OCI-LY7 (cell line): ENCODE results near the gene OMG.
"Not testable (repeated sequence)": the region's sequence is repeated elsewhere in the genome, so short reads cannot be mapped to it uniquely, and the experiment has no call there.

Source experiments
- CTCF ChIP-seq: fragments of 200-600 bp; sonication (generic); conservative IDR thresholded peaks from 2 replicates; pipeline ENCODE4 v1.5.1; 2014; ENCODE audit warnings: mild to moderate bottlenecking, antibody characterized with exemption, low read length, moderate library complexity, mixed read lengths
- EZH2phosphoT487 ChIP-seq: fragments of 200-600 bp; sonication (generic); IDR thresholded peaks from 2 replicates; pipeline ENCODE4 v1.6.1; 2018; ENCODE audit warnings: low read depth, borderline replicate concordance, mild to moderate bottlenecking, mixed run types, antibody characterized with exemption, low read length, moderate library complexity, mixed read lengths

GRCh38 chr17:31287932-31288331, 9.1 kb downstream of the OMG start:
- not testable (repeated sequence) for TF ChIP-seq CTCF, EZH2phosphoT487
